ENCODE measurements around the gene RREB1.
"Not testable (repeated sequence)": the region's sequence is repeated elsewhere in the genome, so short reads cannot be mapped to it uniquely, and the experiment has no call there.

RREB1 gene

DNA sequence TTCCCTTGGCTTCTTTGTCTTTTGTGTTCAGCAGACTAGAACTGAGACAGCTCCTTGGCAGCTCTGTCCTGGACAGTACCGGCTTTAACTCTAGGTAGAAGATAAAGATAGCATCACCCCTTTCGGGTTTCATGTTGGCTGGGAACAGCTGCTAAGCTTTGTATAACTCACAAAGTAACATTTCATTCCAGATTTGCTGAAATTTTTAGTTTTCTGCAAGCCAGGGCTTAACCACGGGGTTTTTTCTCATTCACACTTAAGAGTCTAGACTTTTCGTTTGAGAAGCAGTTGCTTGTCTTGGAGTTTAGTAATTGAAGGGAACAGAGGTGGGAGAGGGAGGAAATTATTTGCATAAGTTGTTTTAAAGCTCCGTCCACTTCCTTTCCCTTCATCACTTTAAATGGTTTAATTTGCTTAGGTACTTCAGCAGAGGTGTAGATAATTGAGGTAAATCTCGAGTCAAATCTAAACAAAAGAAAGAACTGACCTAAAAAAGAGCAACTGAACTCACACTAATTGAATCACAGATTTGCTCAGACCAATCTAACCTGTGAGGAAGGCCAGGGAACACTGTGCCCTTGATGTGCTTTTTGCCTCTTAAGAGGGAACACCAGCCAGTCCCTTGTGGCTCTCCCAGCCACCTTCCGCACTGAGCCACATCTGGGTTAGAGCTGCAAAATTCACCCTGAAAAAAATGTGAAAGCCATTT is 48.3 kb downstream of the RREB1 start:
- DNase-seq (ENCODE audit: low read depth in 1 of 2, low spot score in 1 of 2): no peak
- TF ChIP-seq SPI1 (IDR thresholded peaks at IDR 0.05; ENCODE audit: borderline replicate concordance, low read depth): no peak
- TF ChIP-seq, protein P1, sequence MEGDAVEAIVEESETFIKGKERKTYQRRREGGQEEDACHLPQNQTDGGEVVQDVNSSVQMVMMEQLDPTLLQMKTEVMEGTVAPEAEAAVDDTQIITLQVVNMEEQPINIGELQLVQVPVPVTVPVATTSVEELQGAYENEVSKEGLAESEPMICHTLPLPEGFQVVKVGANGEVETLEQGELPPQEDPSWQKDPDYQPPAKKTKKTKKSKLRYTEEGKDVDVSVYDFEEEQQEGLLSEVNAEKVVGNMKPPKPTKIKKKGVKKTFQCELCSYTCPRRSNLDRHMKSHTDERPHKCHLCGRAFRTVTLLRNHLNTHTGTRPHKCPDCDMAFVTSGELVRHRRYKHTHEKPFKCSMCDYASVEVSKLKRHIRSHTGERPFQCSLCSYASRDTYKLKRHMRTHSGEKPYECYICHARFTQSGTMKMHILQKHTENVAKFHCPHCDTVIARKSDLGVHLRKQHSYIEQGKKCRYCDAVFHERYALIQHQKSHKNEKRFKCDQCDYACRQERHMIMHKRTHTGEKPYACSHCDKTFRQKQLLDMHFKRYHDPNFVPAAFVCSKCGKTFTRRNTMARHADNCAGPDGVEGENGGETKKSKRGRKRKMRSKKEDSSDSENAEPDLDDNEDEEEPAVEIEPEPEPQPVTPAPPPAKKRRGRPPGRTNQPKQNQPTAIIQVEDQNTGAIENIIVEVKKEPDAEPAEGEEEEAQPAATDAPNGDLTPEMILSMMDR (IDR thresholded peaks at IDR 0.05; ENCODE audit: insufficient read depth, low read length): no peak
- no peak for TF ChIP-seq GABPA (IDR thresholded peaks at IDR 0.05; ENCODE audit: low read depth)
- TF ChIP-seq REST (IDR thresholded peaks at IDR 0.05; ENCODE audit: insufficient replicate concordance, low read depth): no peak
- no peak for TF ChIP-seq POLR2AphosphoS5 (IDR thresholded peaks at IDR 0.05; ENCODE audit: low read depth)
- H3K27me3 ChIP-seq (ENCODE audit: insufficient read depth, poor library complexity, severe bottlenecking): no peaks in the 10 kb centered on the region
- no peak overlapping the region for H3K4me3 ChIP-seq (replicated peaks; ENCODE audit: insufficient read depth, low read length)
- peak overlapping the region; percentile 85 for H3K27ac ChIP-seq (replicated peaks)

GRCh38 chr6:7156643-7157278 is 49.0 kb downstream of the RREB1 start:
- DNase-seq (ENCODE audit: low read depth in 1 of 2, low spot score in 1 of 2): no peak
- Histone ChIP-seq H3K4me3 (replicated peaks; ENCODE audit: insufficient read depth, low read length) (no peak overlapping the region), H3K27ac (replicated peaks) (peak overlapping the region; percentile 85; the same call in 1 of the 2 replicates), H3K27me3 (ENCODE audit: insufficient read depth, poor library complexity, severe bottlenecking) (no peaks in the 10 kb centered on the region)
- no peak for TF ChIP-seq POLR2AphosphoS5 (IDR thresholded peaks at IDR 0.05; ENCODE audit: low read depth)
- TF ChIP-seq GABPA (IDR thresholded peaks at IDR 0.05; ENCODE audit: low read depth): no peak
- no peak for TF ChIP-seq SPI1 (IDR thresholded peaks at IDR 0.05; ENCODE audit: borderline replicate concordance, low read depth)
- TF ChIP-seq REST (IDR thresholded peaks at IDR 0.05; ENCODE audit: insufficient replicate concordance, low read depth): no peak
- TF ChIP-seq, protein P1 (IDR thresholded peaks at IDR 0.05; ENCODE audit: insufficient read depth, low read length): no peak

DNA sequence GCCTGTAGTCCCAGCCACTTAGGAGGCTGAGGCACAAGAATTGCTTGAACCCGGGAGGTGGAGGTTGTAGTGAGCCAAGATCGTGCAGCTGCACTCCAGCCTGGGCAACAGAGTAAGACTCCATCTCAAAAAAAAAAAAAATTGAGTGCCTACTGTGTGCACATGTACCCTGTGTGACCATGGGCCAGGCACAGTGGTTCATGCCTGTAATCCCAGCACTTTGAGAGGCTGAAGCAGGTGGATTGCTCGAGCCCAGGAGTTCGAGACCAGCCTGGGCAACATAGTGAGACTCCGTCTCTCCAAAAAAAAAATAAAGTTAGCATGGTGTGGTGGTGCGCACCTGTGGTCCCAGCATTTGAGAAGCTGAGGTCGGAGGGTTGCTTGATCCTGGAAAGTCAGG is 49.5 kb downstream of the RREB1 start:
- DNase-seq (ENCODE audit: low read depth in 1 of 2, low spot score in 1 of 2); H3K4me3 ChIP-seq (replicated peaks; ENCODE audit: insufficient read depth, low read length); H3K27me3 ChIP-seq (ENCODE audit: insufficient read depth, poor library complexity, severe bottlenecking); H3K27ac ChIP-seq (replicated peaks): not testable (repeated sequence)

GRCh38 chr6:7157752-7158616 is 50.2 kb downstream of the RREB1 start:
- 0 out of 2 replicates have a peak, but pooled peaks have one; percentile 11 for TF ChIP-seq SPI1 (IDR thresholded peaks at IDR 0.05; ENCODE audit: borderline replicate concordance, low read depth)
- TF ChIP-seq POLR2AphosphoS5 (IDR thresholded peaks at IDR 0.05; ENCODE audit: low read depth): no peak
- H3K4me3 ChIP-seq (replicated peaks; ENCODE audit: insufficient read depth, low read length): no peak overlapping the region
- no peak overlapping the region for H3K27ac ChIP-seq (replicated peaks)
- DNase-seq (ENCODE audit: low read depth in 1 of 2, low spot score in 1 of 2): no peak
- no peaks in the 10 kb centered on the region for H3K27me3 ChIP-seq (ENCODE audit: insufficient read depth, poor library complexity, severe bottlenecking)
